ENCODE data around the gene PLEKHA6. TPM values are rescaled to one million over a fixed set of nuclear protein-coding genes. Genes with fewer than 3 reads are reported as not detected.

PLEKHA6 gene
- polyA plus RNA-seq, 3 donors: 0.08 TPM; not detected in 1

DNA sequence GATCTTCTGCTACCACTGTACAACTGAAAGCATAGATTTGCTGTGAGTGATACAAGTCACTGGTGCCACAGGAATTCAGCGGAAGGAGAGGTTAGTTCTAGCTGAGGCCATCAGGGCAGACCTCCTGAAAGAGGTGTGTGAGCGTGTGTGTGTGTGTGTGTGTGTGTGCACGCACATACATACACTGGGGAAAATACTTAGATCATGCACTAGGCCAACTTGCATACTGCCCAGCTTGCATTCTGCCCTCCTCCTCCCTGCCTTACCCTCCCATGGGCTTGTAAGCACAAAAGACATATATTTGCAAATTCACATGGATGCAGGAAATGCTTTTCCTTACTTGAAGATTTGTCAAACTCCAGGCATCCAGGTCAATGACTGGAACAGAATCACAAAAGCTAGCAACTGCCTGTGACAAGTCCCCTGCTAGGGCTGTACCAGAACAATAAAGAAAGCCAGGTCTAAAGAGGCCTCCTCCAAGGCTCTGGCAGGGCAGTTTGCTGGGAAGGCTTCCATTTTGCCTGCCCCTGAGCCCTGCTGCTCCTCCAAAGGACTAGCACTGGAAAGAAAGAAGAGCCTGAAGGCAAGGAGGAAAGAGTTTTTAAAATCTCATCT is 23.2 kb downstream of the PLEKHA6 start:
- Mint-ChIP-seq H3K27ac (no peak overlapping the region), H3K4me3 (no peak overlapping the region), H3K36me3 (no peaks in the 10 kb centered on the region), H3K27me3 (ENCODE audit: low read depth in 3 of 3) (peaks cover 0 to 9% (median 1%) of the 10 kb centered on the region in 3 donors), H3K4me1 (peaks cover 2% of the 10 kb centered on the region), H3K9me3 (no peaks in the 10 kb centered on the region)
- Histone ChIP-seq H3K9me3 (replicated peaks in 1 of 2; ENCODE audit: control insufficient read depth in 1 of 2, insufficient read depth in 1 of 2, low read length in 2 of 2) (no peaks in the 10 kb centered on the region), H3K27ac (ENCODE audit: low read depth in 1 of 2, low read length in 2 of 2) (no peak overlapping the region), H3K4me2 (replicated peaks; ENCODE audit: extremely low read depth, low read length, poor library complexity, severe bottlenecking) (no peak overlapping the region), H3K79me2 (ENCODE audit: insufficient read depth, low read length) (no peaks in the 10 kb centered on the region), H3K36me3 (replicated peaks in 1 of 2; ENCODE audit: control insufficient read depth in 1 of 2, insufficient read depth in 2 of 2, low read length in 2 of 2) (no peaks in the 10 kb centered on the region), H3K4me1 (ENCODE audit: control insufficient read depth in 1 of 2, insufficient read depth in 2 of 2, low read length in 2 of 2) (no peaks in the 10 kb centered on the region), H3K9ac (ENCODE audit: insufficient read depth, low read length, poor library complexity, severe bottlenecking) (no peak overlapping the region), H3K4me3 (replicated peaks in 1 of 3; ENCODE audit: low read depth in 2 of 3, low read length in 3 of 3) (no peak overlapping the region), H2AFZ (ENCODE audit: insufficient read depth, low read depth, low read length, poor library complexity, severe bottlenecking) (no peak overlapping the region), H4K20me1 (ENCODE audit: insufficient read depth, low read length) (no peaks in the 10 kb centered on the region), H3K27me3 (ENCODE audit: control insufficient read depth in 2 of 2, insufficient read depth in 2 of 2, low read length in 2 of 2) (no peaks in the 10 kb centered on the region)
- intact Hi-C loops (cut with micrococcal nuclease): no loop called here
- TF ChIP-seq CTCF (IDR thresholded peaks at IDR 0.05): no peak
- WGBS (ENCODE audit: insufficient coverage): 100% methylated on average over 1 of the region's 3 CpGs
- no peak for DNase-seq

DNA sequence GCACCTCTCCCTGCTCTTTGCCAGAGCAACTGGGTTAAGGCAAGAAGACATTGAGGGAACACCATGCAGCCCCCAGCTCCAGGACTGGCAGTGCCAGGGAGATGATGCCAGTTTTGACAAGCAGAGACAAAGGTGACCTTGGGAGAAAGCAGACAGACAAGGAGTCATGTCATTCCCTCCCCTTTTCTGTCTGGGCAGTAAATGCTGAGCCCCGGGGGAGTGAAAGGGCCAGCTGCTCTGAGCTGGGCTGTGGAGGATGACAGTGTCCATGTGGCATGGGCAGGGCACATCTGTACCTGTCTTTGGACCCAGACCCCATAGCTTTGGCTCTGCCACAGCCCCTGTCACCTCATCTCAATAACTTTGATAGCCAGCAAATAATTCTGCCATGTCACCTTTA is 24.2 kb downstream of the PLEKHA6 start:
- H3K4me1 Mint-ChIP-seq: peaks cover 2% of the 10 kb centered on the region
- no peak for TF ChIP-seq CTCF (IDR thresholded peaks at IDR 0.05)
- Histone ChIP-seq H3K4me2 (replicated peaks; ENCODE audit: extremely low read depth, low read length, poor library complexity, severe bottlenecking) (no peak overlapping the region), H3K27ac (ENCODE audit: low read depth in 1 of 2, low read length in 2 of 2) (no peak overlapping the region), H3K4me1 (ENCODE audit: control insufficient read depth in 1 of 2, insufficient read depth in 2 of 2, low read length in 2 of 2) (no peaks in the 10 kb centered on the region), H3K4me3 (replicated peaks in 1 of 3; ENCODE audit: low read depth in 2 of 3, low read length in 3 of 3) (no peak overlapping the region), H3K9me3 (replicated peaks in 1 of 2; ENCODE audit: control insufficient read depth in 1 of 2, insufficient read depth in 1 of 2, low read length in 2 of 2) (no peaks in the 10 kb centered on the region), H2AFZ (ENCODE audit: insufficient read depth, low read depth, low read length, poor library complexity, severe bottlenecking) (no peak overlapping the region), H3K36me3 (replicated peaks in 1 of 2; ENCODE audit: control insufficient read depth in 1 of 2, insufficient read depth in 2 of 2, low read length in 2 of 2) (no peaks in the 10 kb centered on the region), H3K9ac (ENCODE audit: insufficient read depth, low read length, poor library complexity, severe bottlenecking) (no peak overlapping the region), H3K27me3 (ENCODE audit: control insufficient read depth in 2 of 2, insufficient read depth in 2 of 2, low read length in 2 of 2) (no peaks in the 10 kb centered on the region), H4K20me1 (ENCODE audit: insufficient read depth, low read length) (no peaks in the 10 kb centered on the region), H3K79me2 (ENCODE audit: insufficient read depth, low read length) (no peaks in the 10 kb centered on the region)
- H3K27ac Mint-ChIP-seq: no peak overlapping the region
- peaks cover 1 to 7% (median 3%) of the 10 kb centered on the region in 3 donors for H3K27me3 Mint-ChIP-seq (ENCODE audit: low read depth in 3 of 3)
- WGBS (ENCODE audit: insufficient coverage): no CpG with 5 or more reads among the region's 1 CpG
- no peak overlapping the region for H3K4me3 Mint-ChIP-seq
- no peaks in the 10 kb centered on the region for H3K36me3 Mint-ChIP-seq
- H3K9me3 Mint-ChIP-seq: no peaks in the 10 kb centered on the region
- no peak for DNase-seq
- intact Hi-C loops (cut with micrococcal nuclease): no loop called here

Data from CD14-positive monocyte (primary cell).